ENCODE results near the gene SMIM14. TPM values are rescaled to one million over a fixed set of nuclear protein-coding genes. Genes with fewer than 3 reads are reported as not detected.

Gene SMIM14
- total and polyA plus RNA-seq, 2 of the 8 experiments (the other 6 are each of a cell fraction or from before 2014, with no cell fraction given) = 29.1 to 31.0 TPM

GRCh38 chr4:39514888-39515401 is 123.7 kb downstream of the SMIM14 start:
- Histone ChIP-seq H3K4me3 (ENCODE audit: extremely low read depth in 1 of 4, insufficient read depth in 2 of 4, low read depth in 3 of 4, low read length in 4 of 4) (no peak overlapping the region), H3K27me3 (replicated peaks in 1 of 4; ENCODE audit: control insufficient read depth in 3 of 4, extremely low read depth in 1 of 4, insufficient read depth in 3 of 4, low read length in 3 of 4) (no peaks in the 10 kb centered on the region), H3K56ac (replicated peaks; ENCODE audit: insufficient read length, low read depth, low read length) (no peak overlapping the region), H2BK120ac (replicated peaks; ENCODE audit: low read depth, low read length) (no peak overlapping the region), H3K9me3 (ENCODE audit: insufficient read depth in 2 of 2, low read depth in 1 of 2, low read length in 1 of 2) (no peaks in the 10 kb centered on the region), H2BK20ac (ENCODE audit: low read length) (no peak overlapping the region), H3K36me3 (ENCODE audit: control insufficient read depth in 2 of 4, insufficient read depth in 4 of 4, low read length in 3 of 4) (peaks cover 0 to 59% (median 21%) of the 10 kb centered on the region in 4 experiments), H3K4me1 (replicated peaks in 1 of 4; ENCODE audit: control insufficient read depth in 3 of 4, insufficient read depth in 4 of 4, low read length in 3 of 4) (no peaks in the 10 kb centered on the region), H2BK12ac (ENCODE audit: low read depth, low read length) (no peak overlapping the region), H3K23ac (ENCODE audit: insufficient read length) (no peak overlapping the region), H3K14ac (ENCODE audit: insufficient read length) (no peak overlapping the region), H3K18ac (ENCODE audit: extremely low read depth, low read length) (no peak overlapping the region), H2BK15ac (ENCODE audit: low read length) (no peak overlapping the region), H4K91ac (replicated peaks; ENCODE audit: insufficient read length, low read length) (no peak overlapping the region), H3K79me1 (ENCODE audit: low read depth, low read length) (no peaks in the 10 kb centered on the region), H2BK5ac (ENCODE audit: low read depth, low read length) (no peak overlapping the region), H2AFZ (ENCODE audit: low read length) (no peak overlapping the region), H3K27ac (ENCODE audit: low read depth, low read length) (no peak overlapping the region), H2AK5ac (ENCODE audit: low read depth, low read length) (no peak overlapping the region), H4K5ac (ENCODE audit: insufficient read length, low read depth, low read length) (no peak overlapping the region), H4K8ac (ENCODE audit: extremely low read depth, insufficient read depth, low read length) (no peak overlapping the region), H3K9ac (replicated peaks in 1 of 4; ENCODE audit: extremely low read depth in 1 of 4, low read depth in 3 of 4, low read length in 3 of 4) (no peak overlapping the region), H3K79me2 (ENCODE audit: control insufficient read depth in 1 of 2, insufficient read depth in 2 of 2, low read length in 2 of 2) (no peaks in the 10 kb centered on the region; a peak in 1 of 4 replicates), H3K23me2 (ENCODE audit: low read depth, low read length) (no peaks in the 10 kb centered on the region), H4K20me1 (replicated peaks in 1 of 2; ENCODE audit: control insufficient read depth in 1 of 2, insufficient read depth in 2 of 2, low read length in 2 of 2) (peaks cover 0 to 1% of the 10 kb centered on the region in 2 experiments), H3K4me2 (ENCODE audit: insufficient read depth in 1 of 2, low read depth in 2 of 2, low read length in 2 of 2) (no peak overlapping the region), H3K4ac (replicated peaks; ENCODE audit: insufficient read length, low read depth, low read length) (no peak overlapping the region)
- no peak for FAIRE-seq
- 95% methylated on average over 4 of the region's 4 CpGs; no CpG with 5 or more reads in 1 of the 2 experiments for WGBS, 2 experiments (ENCODE audit: extremely low coverage in 1 of 2, insufficient coverage in 1 of 2, insufficient read length in 1 of 2, insufficient replicate concordance in 2 of 2, low coverage in 1 of 2, low lambda C conversion rate in 2 of 2, missing lambda C conversion rate in 1 of 2)
- POLR2A ChIA-PET (ENCODE audit: partially characterized antibody) = no interaction called here
- DNase-seq (ENCODE audit: low read depth in 1 of 2, low spot score in 2 of 2) = no peak
- CTCF ChIA-PET (ENCODE audit: partially characterized antibody) = interaction anchor here (0.6 to 1.0 kb wide), 3 partner anchors 8 to 1381 kb away, joined by 3 to 6 read pairs (median 3); no protein-coding TSS in a partner anchor
- TF ChIP-seq TBP (IDR thresholded peaks at IDR 0.05; ENCODE audit: low read depth, low read length) = no peak
- peak; percentile 68 for TF ChIP-seq CEBPB (IDR thresholded peaks at IDR 0.05; ENCODE audit: low read depth, low read length)
- TF ChIP-seq KDM4A (IDR thresholded peaks at IDR 0.05; ENCODE audit: low read depth, low read length, severe bottlenecking) = no peak
